ENCODE measurements around the gene CAND1.

DNA sequence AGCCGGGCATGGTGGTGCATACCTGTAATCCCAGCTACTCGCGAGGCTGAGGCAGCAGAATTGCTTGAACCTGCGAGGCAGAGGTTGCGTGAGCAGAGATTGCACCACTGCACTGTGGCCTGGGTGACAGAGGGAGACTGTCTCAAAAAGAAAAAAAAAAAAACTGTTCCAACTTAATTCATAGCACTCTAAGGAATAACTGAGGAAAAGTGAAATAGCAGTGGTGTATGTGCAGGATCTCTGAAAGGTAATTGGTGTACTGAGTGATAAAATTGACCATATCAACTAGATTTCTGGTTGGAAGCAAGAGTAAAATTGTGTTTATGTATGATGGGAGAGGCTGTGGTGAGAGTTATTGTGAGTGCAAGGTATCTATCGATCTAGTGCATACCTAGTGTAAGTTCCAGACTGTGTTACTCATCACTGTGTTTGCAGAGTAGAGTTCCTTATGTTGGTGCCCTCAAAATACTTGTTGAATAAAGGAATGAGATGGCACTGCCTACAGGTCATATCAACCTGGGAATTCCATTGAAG lies 6.3 kb downstream of the CAND1 start:
- no peak for TF ChIP-seq FOSL1 (IDR thresholded peaks at IDR 0.05; ENCODE audit: low read depth)
- TF ChIP-seq YY1 (IDR thresholded peaks at IDR 0.05; ENCODE audit: extremely low read depth, insufficient replicate concordance, low read depth, low read length): no peak
- TF ChIP-seq, protein P1, sequence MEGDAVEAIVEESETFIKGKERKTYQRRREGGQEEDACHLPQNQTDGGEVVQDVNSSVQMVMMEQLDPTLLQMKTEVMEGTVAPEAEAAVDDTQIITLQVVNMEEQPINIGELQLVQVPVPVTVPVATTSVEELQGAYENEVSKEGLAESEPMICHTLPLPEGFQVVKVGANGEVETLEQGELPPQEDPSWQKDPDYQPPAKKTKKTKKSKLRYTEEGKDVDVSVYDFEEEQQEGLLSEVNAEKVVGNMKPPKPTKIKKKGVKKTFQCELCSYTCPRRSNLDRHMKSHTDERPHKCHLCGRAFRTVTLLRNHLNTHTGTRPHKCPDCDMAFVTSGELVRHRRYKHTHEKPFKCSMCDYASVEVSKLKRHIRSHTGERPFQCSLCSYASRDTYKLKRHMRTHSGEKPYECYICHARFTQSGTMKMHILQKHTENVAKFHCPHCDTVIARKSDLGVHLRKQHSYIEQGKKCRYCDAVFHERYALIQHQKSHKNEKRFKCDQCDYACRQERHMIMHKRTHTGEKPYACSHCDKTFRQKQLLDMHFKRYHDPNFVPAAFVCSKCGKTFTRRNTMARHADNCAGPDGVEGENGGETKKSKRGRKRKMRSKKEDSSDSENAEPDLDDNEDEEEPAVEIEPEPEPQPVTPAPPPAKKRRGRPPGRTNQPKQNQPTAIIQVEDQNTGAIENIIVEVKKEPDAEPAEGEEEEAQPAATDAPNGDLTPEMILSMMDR (IDR thresholded peaks at IDR 0.05 in 2 of 3, conservative IDR thresholded peaks at IDR 0.05 in 1 of 3; ENCODE audit: borderline replicate concordance in 1 of 3, insufficient read depth in 1 of 3, low read depth in 2 of 3, low read length in 2 of 3): no peak
- TF ChIP-seq EZH2 (IDR thresholded peaks at IDR 0.05): no peak
